Osteoblast (primary cell): Measurements from ENCODE around the gene DEFB118. TPM values are rescaled to one million over a fixed set of nuclear protein-coding genes. Genes with fewer than 3 reads are reported as not detected.

Experiments
- DNase-seq: peaks from one replicate; pipeline ENCODE4 v3.0.0; 2011; ENCODE audit warnings: low spot score, mixed read lengths; ENCODE audit not compliant: insufficient read length; ENCODE audit errors: missing footprints
- H2AFZ ChIP-seq: 2 replicates; pipeline ENCODE4 v1.6.0; 2011; ENCODE audit warnings: mild to moderate bottlenecking, low read length
- H3K27ac ChIP-seq: 2 replicates; pipeline ENCODE4 v1.5.1; 2011; ENCODE audit warnings: mild to moderate bottlenecking, low read depth, low read length, moderate library complexity
- H3K27me3 ChIP-seq: 2 replicates; pipeline ENCODE4 v1.6.0; 2012; ENCODE audit warnings: mild to moderate bottlenecking, control low read depth, inconsistent platforms, low read length, moderate library complexity; ENCODE audit not compliant: insufficient read depth
- H3K36me3 ChIP-seq: 2 replicates; pipeline ENCODE4 v1.5.1; 2011; ENCODE audit warnings: mild to moderate bottlenecking, low read length, control low read depth, moderate library complexity; ENCODE audit not compliant: insufficient read depth
- H3K4me1 ChIP-seq: 2 replicates; pipeline ENCODE4 v1.5.1; 2011; ENCODE audit warnings: mild to moderate bottlenecking, low read length, control low read depth, moderate library complexity; ENCODE audit not compliant: insufficient read depth
- H3K4me2 ChIP-seq: 2 replicates; pipeline ENCODE4 v1.6.0; 2011; ENCODE audit warnings: mild to moderate bottlenecking, low read length; ENCODE audit not compliant: insufficient read depth
- H3K4me3 ChIP-seq: fragments of 200-600 bp; sonication (generic); 3 replicates; pipeline ENCODE4 v1.5.1; 2012; ENCODE audit warnings: mild to moderate bottlenecking, low read length, inconsistent platforms; ENCODE audit not compliant: insufficient read depth
- H3K79me2 ChIP-seq: 2 replicates; pipeline ENCODE4 v1.6.0; 2012; ENCODE audit warnings: mild to moderate bottlenecking, low read length, control low read depth, inconsistent platforms; ENCODE audit not compliant: insufficient read depth
- H3K9me3 ChIP-seq: 2 replicates; pipeline ENCODE4 v1.5.1; 2011; ENCODE audit warnings: low read depth, low read length, control low read depth
- H4K20me1 ChIP-seq: 2 replicates; pipeline ENCODE4 v1.6.0; 2012; ENCODE audit warnings: mild to moderate bottlenecking, low read length, control low read depth; ENCODE audit not compliant: insufficient read depth
- CTCF ChIP-seq: IDR thresholded peaks from 2 replicates; pipeline ENCODE4 v1.5.1; 2011; ENCODE audit warnings: mild to moderate bottlenecking, low read depth, low read length, moderate library complexity; ENCODE audit errors: extremely low read depth
- small RNA-seq: library from RNA; depleted of rRNA; stranded (forward); fragments of <200 nt; gene quantifications from one replicate; pipeline ENCODE3, GENCODE V24; 2012
- total RNA-seq: library from RNA; depleted of rRNA; stranded (reverse); fragments of >200 nt; gene quantifications from 2 replicates; pipeline ENCODE4 v1.2.3, GENCODE V29; 2012

Gene DEFB118
- total RNA-seq, 1 donor = not detected

DNA sequence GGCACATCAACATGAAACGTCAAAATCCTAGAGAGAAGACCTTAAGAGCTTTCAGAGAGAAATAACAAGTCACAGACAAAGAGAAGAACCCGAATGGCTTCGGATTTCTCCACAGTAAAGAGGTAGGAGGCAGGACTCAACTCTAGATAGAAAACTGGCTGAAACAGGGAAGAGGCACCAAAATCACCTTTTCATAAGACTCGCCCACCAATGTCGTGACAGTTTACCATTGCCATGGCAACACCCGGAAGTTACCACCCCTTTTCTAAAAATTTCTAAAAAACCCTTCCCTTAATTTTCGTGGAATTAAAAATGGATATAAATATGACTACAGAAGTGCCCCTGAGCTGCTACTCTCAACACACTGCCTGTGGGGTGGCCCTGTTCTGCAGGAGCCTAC is 49.9 kb downstream of the DEFB118 start:
- no peak overlapping the region for H3K4me3 ChIP-seq
- H3K27ac ChIP-seq = no peak overlapping the region
- H3K79me2 ChIP-seq = no peaks in the 10 kb centered on the region
- H3K4me1 ChIP-seq = no peaks in the 10 kb centered on the region
- no peak overlapping the region for H2AFZ ChIP-seq
- H3K4me2 ChIP-seq = no peak overlapping the region
- no peak for DNase-seq
- H3K27me3 ChIP-seq = no peaks in the 10 kb centered on the region
- no peaks in the 10 kb centered on the region for H3K9me3 ChIP-seq
- no peak for TF ChIP-seq CTCF
- no peaks in the 10 kb centered on the region for H3K36me3 ChIP-seq
- no peaks in the 10 kb centered on the region for H4K20me1 ChIP-seq

Small RNAs within 50 kb of the gene (small RNA-seq; reads per million reads assigned to genes)
- gene DEFB117 = not detected
- gene RF00561 = not detected
- gene RNA5SP480 = not detected

Other genes starting within 250 kb of the DEFB118 start
- gene DEFB115, start 110.9 kb upstream of the DEFB118 start, total RNA-seq = not detected in 2 replicates
- not detected in 2 replicates for gene DEFB116, start 60.0 kb upstream of the DEFB118 start, total RNA-seq
- not detected in 2 replicates for gene DEFB119, start 22.0 kb downstream of the DEFB118 start, total RNA-seq
- gene DEFB121, start 37.6 kb downstream of the DEFB118 start, total RNA-seq = not detected in 2 replicates
- not detected in 2 replicates for gene DEFB123, start 72.0 kb downstream of the DEFB118 start, total RNA-seq
- gene DEFB124, start 106.5 kb downstream of the DEFB118 start, total RNA-seq = not detected in 2 replicates
- gene REM1, start 106.7 kb downstream of the DEFB118 start, total RNA-seq = 0.29 TPM in 1 of 2 replicates, not detected in the other
- 85.8 and 91.1 TPM in 2 replicates for gene HM13, start 145.8 kb downstream of the DEFB118 start, total RNA-seq
- 56.3 and 82.5 TPM in 2 replicates for gene ID1, start 236.7 kb downstream of the DEFB118 start, total RNA-seq